DMS53 (cell line): ENCODE results near the gene PALM3.

Experiments
- DNase-seq: peaks from one replicate; lab custom pipeline; 2025; lab: John Stamatoyannopoulos, UW

PALM3 gene, protein sequence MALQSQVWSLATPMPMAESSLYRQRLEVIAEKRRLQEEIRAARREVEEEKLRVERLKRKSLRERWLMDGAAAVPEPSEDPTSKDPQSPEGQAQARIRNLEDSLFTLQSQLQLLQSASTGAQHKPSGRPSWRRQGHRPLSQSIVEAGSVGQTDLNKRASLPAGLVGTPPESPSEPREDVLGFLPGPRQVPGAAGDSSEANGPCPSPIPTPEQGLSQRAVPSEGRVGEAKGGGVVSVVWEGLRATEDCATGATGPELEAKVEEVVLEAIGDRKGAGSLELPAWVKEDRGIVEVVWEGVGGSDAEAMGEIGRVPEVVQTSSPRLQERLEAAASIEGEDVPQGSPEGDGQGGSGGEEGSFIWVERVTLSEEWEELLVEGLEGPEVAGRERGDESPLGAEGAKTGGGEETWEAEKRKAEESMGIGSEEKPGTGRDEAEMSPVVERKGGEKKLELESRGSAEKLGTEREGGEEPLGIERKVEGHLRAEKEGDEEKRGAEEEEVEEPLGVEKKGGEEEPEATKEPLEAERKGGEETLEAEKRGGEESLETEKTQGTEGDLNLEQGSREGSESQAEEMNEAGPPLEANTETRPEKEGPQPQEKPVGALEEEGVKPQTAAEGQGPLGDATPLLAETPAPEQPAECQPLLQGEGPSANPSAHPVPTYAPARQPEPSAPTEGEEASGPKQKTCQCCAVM

DNA sequence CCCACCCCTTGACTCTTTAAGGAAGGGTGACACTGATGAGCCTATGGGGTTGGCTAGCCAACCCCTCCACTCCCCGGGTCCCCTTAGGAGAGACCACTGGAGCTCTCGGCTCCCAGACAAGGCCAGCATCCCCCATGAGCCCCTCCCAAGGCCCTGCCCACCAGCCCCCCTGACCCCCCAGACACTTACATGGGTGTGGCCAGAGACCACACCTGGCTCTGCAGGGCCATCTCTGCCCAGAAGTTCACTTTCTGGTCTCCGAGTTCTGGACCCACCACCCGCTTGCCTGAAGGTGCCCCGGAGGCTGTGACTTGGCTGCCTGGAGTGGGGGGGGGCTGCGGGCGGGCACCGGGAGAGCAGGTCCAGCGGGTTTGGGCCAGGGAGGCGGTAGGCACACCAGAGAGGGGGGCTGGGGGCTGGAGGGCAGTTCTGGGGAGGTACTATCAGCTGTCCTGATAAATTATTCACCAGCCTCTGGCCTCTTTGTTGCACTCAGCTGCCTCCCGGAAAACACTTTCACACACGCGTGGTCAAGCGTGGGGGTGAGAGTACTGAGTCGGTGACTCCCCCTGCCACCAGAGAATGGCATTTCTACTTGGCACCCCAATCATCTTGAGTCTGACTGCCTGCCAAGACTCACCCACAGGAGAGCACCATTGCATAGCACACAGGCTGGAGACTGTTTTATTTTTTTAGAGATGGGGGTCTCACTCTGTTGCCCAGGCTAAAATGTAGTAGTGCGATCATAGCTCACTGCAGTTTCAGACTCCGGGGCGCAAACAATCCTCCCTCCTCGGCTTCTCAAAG lies at the start of gene PALM3:
Gene PALM3 (minus strand): TSS at position 326 of the 807 bp plus-strand sequence. CDS start 96 bp downstream, at position 230.
- peak; percentile 48 for DNase-seq

DNA sequence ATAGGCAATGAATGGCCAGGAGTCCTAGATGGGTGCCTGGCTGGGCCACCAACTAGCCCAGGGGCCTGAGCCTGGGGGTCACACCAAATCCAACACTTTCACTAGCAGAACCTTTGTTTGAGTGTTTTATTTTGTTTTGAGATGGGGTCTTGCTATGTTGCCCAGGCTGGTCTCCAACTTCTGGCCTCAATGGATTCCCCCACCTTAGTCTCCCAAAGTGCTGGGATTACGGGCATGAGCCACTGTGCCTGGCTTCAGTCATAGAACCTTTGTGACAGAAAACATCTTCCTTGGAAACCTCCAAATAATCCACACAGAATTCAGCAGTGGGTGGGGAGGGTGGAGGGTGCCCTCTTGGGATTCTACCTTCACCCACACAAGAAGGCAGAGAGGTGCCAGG lies 49.6 kb upstream of the PALM3 start:
- no peak for DNase-seq

DNA sequence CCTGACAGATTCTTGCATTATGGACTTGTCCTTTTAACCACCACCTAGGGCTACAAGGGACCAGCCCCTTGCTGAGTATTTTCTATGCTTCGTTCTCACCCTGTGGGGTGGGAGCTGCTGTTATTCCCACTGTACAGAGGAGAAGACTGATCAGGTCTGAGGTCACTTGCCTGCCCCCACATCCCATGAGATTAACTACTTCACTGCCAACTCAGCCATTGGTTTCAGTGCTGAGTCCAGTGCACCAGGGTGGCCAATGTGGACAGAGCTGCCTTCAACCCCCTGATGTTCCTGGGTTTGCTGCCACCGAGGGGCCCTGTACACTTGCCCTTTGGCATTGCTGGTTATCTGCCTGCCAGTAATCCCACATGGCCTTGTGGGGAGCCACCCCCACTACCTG lies 48.8 kb upstream of the PALM3 start:
- no peak for DNase-seq

DNA sequence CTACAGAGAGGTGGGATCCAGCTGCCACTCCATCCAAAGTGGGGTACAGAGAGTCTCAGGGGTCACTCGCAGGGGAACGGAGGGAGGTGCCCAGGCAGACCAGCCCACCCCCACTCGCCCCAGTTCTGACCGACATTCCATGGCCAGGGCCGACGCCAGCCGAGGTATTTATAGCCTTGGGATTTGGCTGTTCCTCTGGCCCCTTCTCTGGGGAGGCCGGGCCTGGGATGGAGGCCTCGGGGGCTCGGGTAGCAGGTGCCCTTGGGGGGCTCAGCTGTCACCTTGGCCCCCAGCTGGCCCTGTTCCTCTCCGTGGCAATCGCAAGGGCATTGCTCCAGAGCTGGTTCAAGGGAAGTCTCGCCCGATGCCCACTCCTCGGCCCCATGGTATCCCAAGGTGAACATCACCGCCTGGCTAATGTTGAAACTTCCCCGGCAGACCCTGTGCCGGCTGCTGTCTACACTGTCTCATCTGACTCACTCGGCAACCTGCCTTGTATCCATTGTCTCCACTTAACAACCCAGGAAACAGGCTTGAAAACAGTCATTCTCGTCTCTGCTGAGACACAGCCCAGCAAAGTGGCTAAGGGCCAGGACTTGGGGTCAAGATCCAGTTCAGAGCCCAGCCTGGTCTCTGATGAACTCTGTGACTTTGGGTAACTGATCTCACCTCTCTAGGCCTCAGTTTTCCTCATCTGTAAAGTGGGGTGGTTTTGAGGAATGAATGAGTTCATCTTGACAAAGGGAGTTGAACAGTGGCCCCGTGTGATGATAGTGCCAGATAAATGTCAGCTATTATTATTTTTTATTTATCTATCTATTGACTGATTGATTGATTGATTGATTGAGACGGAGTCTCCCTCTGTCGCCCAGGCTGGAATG lies 45.9 kb upstream of the PALM3 start:
- peak; percentile 20 for DNase-seq

DNA sequence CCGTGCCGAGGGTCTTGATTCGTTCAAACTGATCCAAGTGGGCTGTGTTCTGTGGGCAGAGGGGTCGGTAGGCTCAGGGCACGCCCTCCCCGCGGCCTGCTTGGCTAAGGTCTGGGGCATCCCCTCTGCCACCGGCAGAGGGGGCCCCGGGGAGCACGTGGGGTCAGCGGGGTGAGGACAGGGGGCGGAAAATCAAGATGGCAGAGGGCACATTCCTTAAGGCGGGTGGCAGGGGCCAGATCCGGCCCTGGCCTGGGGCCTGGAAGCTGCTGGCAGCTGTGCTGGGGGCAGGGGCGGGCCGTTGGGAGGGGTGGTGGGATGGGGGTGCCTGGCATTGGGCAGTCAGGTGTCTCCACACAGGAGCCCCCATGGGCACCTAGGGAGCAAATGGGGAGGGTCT lies 45.0 kb upstream of the PALM3 start:
- no peak for DNase-seq

DNA sequence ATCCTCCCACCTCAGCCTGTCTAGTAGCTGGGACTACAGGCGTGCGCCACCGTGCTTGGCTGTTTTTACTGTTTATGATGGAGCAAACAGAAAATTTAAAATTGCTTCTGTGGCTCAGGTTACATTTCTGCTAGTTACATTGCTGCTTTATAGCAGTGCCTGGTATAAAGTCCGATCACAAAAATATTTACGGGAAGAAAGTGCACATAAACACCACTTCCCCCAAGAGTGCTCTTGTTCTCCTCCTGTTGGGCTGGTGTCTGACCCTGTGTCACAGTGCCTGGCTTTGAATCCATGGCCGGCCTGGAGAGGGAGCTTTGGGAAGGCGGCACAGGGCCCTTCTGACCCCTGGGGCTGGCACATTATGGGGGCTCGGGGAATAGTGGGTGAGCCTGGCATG lies 43.8 kb upstream of the PALM3 start:
- DNase-seq: no peak

DNA sequence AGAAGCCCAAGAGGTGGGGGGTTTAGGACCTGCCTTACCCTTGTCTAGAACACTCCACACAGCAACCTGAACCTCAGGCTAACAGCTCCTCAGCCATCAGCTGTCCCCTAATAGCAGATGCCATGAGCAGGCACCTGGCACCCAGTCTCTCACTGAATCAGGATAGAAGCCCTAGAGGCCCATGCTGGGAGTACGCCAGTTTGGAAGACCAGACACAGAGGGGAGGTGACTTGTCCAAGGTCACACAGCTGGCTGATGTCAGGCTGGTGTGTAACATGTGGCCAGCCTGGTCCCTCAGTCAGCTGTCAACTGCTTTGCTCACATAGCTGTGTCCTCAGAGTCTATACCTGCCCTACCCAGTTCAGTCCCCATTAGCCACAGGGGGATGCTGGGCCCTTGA lies 41.4 kb upstream of the PALM3 start:
- DNase-seq: peak; percentile 11

DNA sequence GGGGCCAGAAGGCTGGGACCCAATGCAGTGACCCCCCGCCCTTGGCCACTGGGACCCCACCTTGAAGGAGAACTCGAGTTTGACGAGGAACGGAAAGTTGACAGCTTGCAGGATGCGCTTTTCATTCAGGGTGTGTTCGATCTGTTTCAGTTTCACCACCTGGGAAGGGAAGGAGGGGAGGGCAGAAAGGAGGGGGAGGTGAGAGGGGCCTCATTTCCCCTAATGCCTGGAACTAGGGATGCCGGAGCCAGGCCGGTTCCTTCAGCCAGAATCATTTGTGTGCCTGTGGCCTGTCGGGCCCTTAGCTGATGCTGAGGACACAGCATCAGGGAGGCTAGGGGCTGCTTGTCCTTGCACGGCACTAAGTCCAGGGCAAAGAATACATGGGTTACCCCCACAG lies 40.9 kb upstream of the PALM3 start:
- DNase-seq: no peak

DNA sequence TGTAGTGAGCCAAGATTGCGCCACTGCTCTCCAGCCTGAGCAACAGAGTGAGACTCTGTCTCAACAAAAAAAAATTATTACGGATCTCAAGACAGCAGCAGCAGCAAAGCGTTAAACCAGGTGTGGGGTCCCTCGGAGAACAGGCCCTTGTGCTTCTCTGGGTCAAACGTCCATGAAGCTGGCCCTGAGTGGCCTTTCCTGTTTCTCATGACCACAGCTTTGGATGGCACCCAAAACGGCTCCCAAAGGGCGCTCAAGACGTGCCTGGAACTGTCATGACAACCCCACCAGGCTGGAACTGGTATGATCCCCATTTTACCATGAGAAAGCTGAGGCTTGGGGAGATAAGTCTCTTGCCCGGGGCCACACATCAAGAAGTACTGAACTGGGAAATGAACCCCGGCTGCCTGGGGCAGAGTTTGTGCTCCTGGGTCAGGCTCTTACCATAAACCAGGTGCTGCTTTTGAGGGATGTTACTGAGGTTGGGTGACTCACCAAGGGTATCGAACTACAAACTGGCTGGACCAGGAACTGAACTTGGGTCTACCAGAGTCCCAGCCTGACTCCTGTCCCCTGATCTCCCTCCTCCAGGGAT lies 40.3 kb upstream of the PALM3 start:
- DNase-seq: no peak

DNA sequence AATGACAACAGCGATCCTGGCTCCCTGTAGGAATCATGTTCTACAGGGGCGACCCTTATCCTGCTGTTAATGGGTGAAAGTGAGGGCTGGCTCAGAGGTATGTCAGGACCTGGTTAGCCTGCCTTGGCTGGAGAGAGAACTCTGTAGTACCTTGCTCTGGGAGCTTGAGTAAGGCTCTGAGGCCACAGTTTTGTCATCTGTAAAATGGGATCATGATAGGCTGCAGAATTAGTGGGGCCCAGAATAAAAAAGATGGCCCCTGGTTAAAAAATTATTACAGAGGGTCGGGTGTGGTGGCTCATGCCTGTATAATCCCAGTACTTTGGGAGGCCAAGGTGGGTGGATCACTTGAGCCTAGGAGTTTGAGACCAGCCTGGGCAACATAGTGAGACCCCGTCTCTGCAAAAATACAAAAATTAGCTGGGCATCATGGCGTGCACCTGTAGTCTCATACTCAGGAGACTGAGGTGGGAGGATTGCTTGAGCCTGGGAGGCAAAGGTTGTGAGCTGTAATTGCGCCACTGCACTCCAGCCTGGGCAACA lies 39.2 kb upstream of the PALM3 start:
- no peak for DNase-seq

DNA sequence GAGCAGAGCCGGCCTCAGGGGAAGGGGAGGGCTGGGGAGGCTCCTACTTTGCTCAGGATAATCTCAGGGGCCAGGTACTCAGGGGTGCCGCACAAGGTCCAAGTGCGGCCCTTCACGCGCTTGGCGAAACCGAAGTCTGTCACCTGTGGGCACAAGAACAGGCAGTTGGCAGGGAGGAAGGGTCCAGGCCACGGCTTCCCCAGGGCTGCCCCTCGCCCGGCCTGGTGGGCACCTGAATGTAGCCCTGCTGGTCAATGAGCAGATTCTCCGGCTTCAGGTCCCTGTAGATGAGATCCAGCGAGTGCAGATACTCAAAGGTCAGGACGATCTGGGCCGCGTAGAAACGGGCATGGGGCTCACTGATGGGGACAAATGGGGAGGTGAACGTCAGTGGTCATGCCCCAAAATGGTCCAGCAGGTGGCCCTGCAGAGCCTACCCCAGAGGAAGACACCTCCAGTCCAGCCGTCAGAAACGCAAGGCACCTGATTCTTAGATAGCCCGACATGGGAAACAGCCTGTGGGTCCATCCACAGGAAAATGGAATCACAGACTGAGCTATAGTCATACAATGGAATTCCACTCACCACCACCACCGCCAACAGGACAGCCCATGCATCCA lies 35.8 kb upstream of the PALM3 start:
- DNase-seq: peak; percentile 15

DNA sequence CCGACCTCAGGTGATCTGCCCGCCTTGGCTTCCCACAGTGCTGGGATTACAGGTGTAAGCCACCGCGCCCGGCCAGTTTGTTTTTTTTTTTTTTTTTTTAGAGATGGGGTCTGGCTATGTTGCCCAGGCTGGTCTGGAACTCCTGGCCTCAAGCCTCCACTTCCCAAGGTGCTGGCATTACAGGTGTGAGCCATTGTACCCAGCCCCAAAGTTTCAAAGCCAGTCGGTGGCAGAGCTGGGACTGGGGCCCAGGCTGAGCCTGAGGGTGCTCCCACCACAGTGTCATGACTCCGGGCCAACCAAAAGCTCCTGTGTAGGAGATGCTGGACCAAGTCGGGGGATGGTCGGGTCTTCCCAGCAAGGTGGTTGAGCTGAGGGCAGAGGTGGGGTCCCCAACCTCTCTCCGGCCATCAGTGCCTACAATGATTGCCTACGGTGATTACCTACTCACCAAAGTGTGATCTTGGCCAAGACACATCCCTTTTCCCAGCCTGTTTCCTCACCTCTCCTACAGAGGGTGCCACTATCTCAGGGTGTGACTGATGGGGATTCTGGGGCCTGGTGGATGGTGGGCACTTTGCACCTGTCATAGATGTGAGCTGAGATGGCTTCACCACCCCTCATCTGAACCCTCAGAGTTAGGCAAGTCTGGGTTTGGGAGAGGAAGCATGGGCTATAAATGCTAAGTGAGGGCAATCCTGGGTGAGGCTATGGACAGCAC lies 34.6 kb upstream of the PALM3 start:
- no peak for DNase-seq

DNA sequence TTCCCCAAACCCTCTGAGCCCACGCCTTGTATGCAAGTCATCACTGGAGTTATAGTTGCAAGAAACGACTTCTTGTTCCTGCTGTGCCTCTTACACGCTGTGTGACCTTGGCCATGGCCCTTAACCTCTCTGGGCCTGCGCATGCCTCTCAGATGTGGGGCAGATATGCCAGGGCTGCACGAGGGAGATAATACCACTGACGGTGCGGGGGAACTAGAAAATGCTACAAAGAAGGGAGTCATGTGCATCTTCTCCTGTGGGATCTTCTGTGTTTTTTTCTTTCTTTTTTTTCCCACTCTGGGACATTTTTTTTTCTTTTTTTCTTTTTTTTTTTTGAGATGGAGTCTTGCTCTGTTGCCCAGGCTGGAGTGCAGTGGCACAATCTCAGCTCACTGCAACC lies 33.0 kb upstream of the PALM3 start:
- no peak for DNase-seq

DNA sequence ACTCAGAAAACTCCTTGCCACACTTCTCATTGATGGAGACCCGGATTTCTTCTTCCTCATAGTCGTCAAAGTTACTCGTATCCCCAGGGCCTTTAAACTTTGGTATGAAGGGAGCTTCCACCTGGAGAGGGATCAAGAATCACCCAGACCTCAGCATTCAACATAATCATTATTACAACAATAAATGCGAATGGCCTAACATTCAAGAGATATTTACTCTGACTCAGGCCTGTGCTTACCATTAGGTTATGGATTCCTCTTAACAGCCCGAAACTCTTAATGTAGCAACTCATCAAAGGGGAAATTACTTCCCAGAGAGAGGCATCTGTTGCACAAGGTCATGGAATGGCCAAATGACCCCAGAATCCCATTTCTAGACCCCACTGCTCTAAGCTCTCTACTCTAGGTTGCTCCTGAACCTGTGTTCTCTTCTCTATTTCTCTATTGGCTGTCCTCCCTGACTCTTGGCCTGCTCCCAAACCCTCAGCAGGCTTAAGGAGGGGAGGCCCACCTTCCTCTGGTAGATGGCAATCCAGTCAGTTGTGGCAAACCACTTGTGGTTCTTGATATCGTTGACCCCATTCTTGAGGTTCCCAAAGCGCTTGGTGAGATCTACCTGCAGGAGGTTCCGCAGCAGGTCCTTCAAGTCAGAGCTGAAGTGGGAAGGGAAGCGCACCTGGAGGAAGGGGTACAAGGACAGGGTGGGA lies 31.4 kb upstream of the PALM3 start:
- DNase-seq: no peak

DNA sequence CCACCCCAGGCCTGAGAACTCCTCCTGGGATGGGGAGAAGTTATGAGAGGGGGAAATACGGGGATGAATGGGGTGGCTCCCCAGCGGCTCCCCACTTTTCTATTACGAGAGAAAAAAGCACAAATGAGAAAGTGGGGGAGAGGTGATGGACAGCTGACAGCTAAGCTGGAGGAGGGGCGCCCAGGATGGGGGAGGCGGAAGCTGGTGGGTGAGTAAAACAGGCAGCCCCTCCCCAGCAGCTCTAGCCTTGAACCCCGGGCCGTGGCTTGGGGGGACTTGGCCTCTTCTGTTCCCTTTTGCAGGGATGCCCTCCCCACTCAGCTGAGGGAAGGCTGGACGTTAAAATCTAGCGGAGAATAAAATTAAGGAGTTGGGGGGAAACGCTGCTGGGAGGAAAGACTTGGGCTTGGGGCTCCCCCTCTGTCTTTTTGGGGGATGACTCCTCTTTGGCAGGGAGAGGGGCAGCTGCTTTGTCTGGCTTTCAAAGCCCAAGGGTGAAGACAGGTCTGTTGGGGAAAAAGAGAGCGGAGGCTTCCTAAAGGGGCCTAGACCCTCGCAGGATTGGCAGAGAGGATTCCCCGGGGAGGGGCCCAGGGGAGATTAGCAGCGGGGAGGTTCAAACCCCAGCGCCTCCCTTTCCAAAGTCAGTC lies 30.1 kb upstream of the PALM3 start:
- DNase-seq: peak; percentile 49

DNA sequence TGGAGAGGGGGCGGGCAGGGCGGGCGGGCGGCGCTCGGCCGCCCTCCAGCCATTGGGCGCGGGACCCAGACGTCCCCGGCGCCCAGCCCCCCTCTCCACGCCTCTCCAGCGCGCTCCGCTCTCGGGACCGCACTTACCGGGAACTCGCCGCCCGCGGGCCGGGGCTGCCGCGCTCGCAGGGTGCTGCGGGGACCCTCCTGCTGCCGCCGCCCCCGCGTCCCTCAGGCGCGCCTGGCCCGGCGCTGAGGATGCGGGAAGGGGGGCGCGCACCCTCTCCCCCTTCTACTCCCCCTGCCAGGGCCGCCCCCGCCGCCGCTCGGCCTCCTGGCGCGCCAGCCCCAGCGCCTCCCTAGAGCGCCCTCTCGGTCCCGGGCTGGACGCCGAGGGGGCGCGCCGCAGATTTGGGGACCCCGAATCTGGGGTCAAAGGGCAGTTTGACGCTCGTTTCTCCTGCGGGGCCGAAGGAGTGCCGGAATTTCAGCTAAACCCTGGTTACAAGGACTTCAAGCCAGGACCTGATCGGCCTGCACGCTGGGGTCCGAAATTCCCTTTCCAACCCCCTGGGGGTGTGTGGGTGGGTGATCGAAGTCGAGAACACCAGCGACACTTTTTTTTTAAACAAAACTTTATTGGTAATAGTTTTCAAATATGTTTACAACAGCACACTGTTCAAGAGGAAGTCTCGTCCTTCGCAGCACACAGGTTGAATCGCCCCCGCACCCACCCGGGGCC lies 29.4 kb upstream of the PALM3 start:
- DNase-seq: peak; percentile 94

DNA sequence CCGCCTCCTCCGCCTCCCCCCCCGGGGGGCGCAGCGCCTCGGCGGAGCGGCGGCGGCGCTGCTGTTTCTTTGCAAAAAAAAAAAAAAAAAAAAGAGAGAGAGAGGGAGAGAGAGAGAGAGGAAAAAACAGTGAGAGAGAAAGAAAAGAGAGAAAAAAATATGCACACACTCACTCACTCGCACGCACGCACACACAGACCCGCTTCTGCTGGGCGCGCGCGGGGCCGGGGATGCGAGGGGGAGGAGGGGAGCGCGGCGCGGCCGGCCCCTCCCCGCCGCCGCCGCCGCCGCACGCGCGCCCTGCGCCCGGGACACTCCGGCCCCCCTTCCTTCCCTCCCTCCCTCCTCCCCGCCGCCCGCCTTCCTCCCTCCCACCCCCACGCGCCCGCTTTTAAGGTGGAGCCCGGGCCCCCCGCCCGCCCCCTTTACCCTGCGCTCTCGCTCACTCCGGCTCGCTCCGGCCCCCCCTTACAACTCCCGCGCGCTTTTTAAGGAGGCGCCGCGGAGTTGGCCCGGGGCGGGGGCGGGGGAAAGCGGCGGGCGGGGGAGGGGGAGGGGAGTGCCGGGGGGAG lies 28.7 kb upstream of the PALM3 start, which contains the start of gene SAMD1:
Gene SAMD1 (minus strand): TSS at position 243 of the 572 bp plus-strand sequence.
- peak; percentile 94 for DNase-seq
